HL-60 (cell line): ENCODE data around the gene AKT1.

Source experiments
- GABPA ChIP-seq: IDR thresholded peaks from 2 replicates; pipeline ENCODE4 v1.6.1; 2012; ENCODE audit warnings: low read depth
- POLR2AphosphoS5 ChIP-seq: IDR thresholded peaks from 2 replicates; pipeline ENCODE4 v1.6.1; 2012; ENCODE audit warnings: low read depth
- REST ChIP-seq: IDR thresholded peaks from 2 replicates; pipeline ENCODE4 v1.6.1; 2012; ENCODE audit warnings: low read depth; ENCODE audit not compliant: insufficient replicate concordance
- SPI1 ChIP-seq: IDR thresholded peaks from 2 replicates; pipeline ENCODE4 v1.6.1; 2012; ENCODE audit warnings: low read depth, mild to moderate bottlenecking, borderline replicate concordance
- TF ChIP-seq, protein P1 (sequence below): IDR thresholded peaks from one replicate; pipeline ENCODE4 v1.5.1; 2011; ENCODE audit warnings: low read length, control low read depth, inconsistent platforms; ENCODE audit not compliant: insufficient read depth

- TF ChIP-seq, protein P1, sequence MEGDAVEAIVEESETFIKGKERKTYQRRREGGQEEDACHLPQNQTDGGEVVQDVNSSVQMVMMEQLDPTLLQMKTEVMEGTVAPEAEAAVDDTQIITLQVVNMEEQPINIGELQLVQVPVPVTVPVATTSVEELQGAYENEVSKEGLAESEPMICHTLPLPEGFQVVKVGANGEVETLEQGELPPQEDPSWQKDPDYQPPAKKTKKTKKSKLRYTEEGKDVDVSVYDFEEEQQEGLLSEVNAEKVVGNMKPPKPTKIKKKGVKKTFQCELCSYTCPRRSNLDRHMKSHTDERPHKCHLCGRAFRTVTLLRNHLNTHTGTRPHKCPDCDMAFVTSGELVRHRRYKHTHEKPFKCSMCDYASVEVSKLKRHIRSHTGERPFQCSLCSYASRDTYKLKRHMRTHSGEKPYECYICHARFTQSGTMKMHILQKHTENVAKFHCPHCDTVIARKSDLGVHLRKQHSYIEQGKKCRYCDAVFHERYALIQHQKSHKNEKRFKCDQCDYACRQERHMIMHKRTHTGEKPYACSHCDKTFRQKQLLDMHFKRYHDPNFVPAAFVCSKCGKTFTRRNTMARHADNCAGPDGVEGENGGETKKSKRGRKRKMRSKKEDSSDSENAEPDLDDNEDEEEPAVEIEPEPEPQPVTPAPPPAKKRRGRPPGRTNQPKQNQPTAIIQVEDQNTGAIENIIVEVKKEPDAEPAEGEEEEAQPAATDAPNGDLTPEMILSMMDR: no peak
- TF ChIP-seq POLR2AphosphoS5: no peak
- no peak for TF ChIP-seq REST
- TF ChIP-seq GABPA: no peak
- TF ChIP-seq SPI1: no peak
Observed at GRCh38 chr14:104796687-104797081, 1.1 kb upstream of the AKT1 start.
